Epithelial cell of esophagus (primary cell): ENCODE measurements around the gene TARBP1.

Experiments used
- DNase-seq: peaks from one replicate; pipeline ENCODE4 v3.0.0; 2010; ENCODE audit warnings: low read depth
- H3K4me3 ChIP-seq: 2 replicates; pipeline ENCODE4 v1.5.1; 2011; ENCODE audit warnings: mild to moderate bottlenecking, low read length, control low read depth
- CTCF ChIP-seq: IDR thresholded peaks from 2 replicates; pipeline ENCODE4 v1.5.1; 2011; ENCODE audit warnings: low read depth, mild to moderate bottlenecking, low read length, control low read depth, inconsistent platforms; ENCODE audit not compliant: insufficient read depth; ENCODE audit errors: missing control alignments

Gene TARBP1

GRCh38 chr1:234497589-234497988 is 18.6 kb upstream of the TARBP1 start:
- H3K4me3 ChIP-seq: no peak overlapping the region
- DNase-seq: no peak
- no peak for TF ChIP-seq CTCF

- DNase-seq: peak; percentile 91
- no peak overlapping the region for H3K4me3 ChIP-seq
- no peak for TF ChIP-seq CTCF
Observed at GRCh38 chr1:234495231-234495990, 16.4 kb upstream of the TARBP1 start.

- no peak overlapping the region for H3K4me3 ChIP-seq
- no peak for TF ChIP-seq CTCF
- DNase-seq: no peak
Observed at GRCh38 chr1:234494049-234494448, 15.1 kb upstream of the TARBP1 start.

- DNase-seq: no peak
- TF ChIP-seq CTCF: no peak
Observed at GRCh38 chr1:234490793-234491479, 12.0 kb upstream of the TARBP1 start.

GRCh38 chr1:234489698-234490077 is 10.7 kb upstream of the TARBP1 start:
- no peak for DNase-seq
- no peak overlapping the region for H3K4me3 ChIP-seq
- no peak for TF ChIP-seq CTCF

More at GRCh38 chr1:234490793-234491479, 12.0 kb upstream of the TARBP1 start:
- no peak overlapping the region for H3K4me3 ChIP-seq

- no peak overlapping the region for H3K4me3 ChIP-seq
- peak; percentile 15 for TF ChIP-seq CTCF
- DNase-seq: peak; percentile 39
Observed at GRCh38 chr1:234489007-234489697, 10.2 kb upstream of the TARBP1 start.
